Neural progenitor cell (in vitro differentiated cells): ENCODE results near the gene PRDX5.

ENCODE experiments used
- CTCF ChIP-seq: fragments of 200-600 bp; sonication (generic); IDR thresholded peaks from 2 replicates; pipeline ENCODE4 v1.5.1; 2017; ENCODE audit warnings: antibody characterized with exemption, mild to moderate bottlenecking
- EZH2 ChIP-seq: fragments of 200-600 bp; sonication (generic); IDR thresholded peaks from 2 replicates; pipeline ENCODE4 v1.6.1; 2017; ENCODE audit warnings: antibody characterized with exemption, mild to moderate bottlenecking, moderate library complexity
- EZH2phosphoT487 ChIP-seq: fragments of 200-600 bp; sonication (generic); IDR thresholded peaks from 2 replicates; pipeline ENCODE4 v1.6.1; 2017; ENCODE audit warnings: antibody characterized with exemption

- TF ChIP-seq CTCF, result no peak
- no peak for TF ChIP-seq EZH2
- TF ChIP-seq EZH2phosphoT487, result no peak
These were observed 39.5 kb downstream of the PRDX5 start for GRCh38 chr11:64357446-64357845.
